K562 (cell line): Measurements from ENCODE around the gene RAB6A. TPM values are rescaled to one million over a fixed set of nuclear protein-coding genes. Genes with fewer than 3 reads are reported as not detected.

Experiments
- AFF4 ChIP-seq: sonication (generic); formaldehyde crosslinking; IDR thresholded peaks from 2 replicates; pipeline ENCODE4 v1.8.0; 2023; ENCODE audit warnings: mild to moderate bottlenecking, missing genetic modification reagents
- ATF1 ChIP-seq, 2 experiments: fragments of 450-650 bp in 1 of 2; IDR thresholded peaks; 2 replicates each; pipeline ENCODE4 v1.6.1; 2016; ENCODE audit warnings: missing compliant biosample characterization in 1 of 2, missing genetic modification characterization in 1 of 2
- CC2D1A ChIP-seq: fragments of 450-650 bp; IDR thresholded peaks from 2 replicates; pipeline ENCODE4 v1.6.1; 2017; ENCODE audit warnings: mild to moderate bottlenecking
- ETV1 ChIP-seq: fragments of 450-650 bp; conservative IDR thresholded peaks from 2 replicates; pipeline ENCODE4 v1.6.1; 2016; ENCODE audit warnings: missing genetic modification characterization, control low read depth, low read depth, missing compliant biosample characterization
- LARP7 ChIP-seq: fragments of 450-650 bp; IDR thresholded peaks from 2 replicates; pipeline ENCODE4 v1.6.1; 2016
- LCOR ChIP-seq: sonication (generic); formaldehyde crosslinking; IDR thresholded peaks from 2 replicates; pipeline ENCODE4 v1.8.0; 2022; ENCODE audit warnings: mild to moderate bottlenecking, missing genetic modification reagents
- NR4A1 ChIP-seq, 2 experiments: fragments of 250-450 bp in 1 of 2; fragments of 450-650 bp in 1 of 2; sonication (Bioruptor Pico) in 1 of 2; IDR thresholded peaks; 2 replicates each; pipeline versions ENCODE4 v1.4.0 to v1.6.1; 2016 to 2020; ENCODE audit warnings: mild to moderate bottlenecking in 2 of 2, missing compliant biosample characterization in 1 of 2, missing genetic modification characterization in 1 of 2, moderate library complexity in 1 of 2
- RBBP5 ChIP-seq: fragments of 200-600 bp; sonication (generic); IDR thresholded peaks from 2 replicates; pipeline ENCODE4 v1.6.1; 2012; ENCODE audit warnings: borderline replicate concordance, mild to moderate bottlenecking, low read length, control low read depth, inconsistent platforms; ENCODE audit not compliant: insufficient read depth, poor library complexity, severe bottlenecking
- ZBTB11 ChIP-seq, 3 experiments: fragments of 200-800 bp in 1 of 3; fragments of 250-450 bp in 1 of 3; fragments of 450-650 bp in 1 of 3; sonication (Bioruptor Pico) in 1 of 3; sonication (Bioruptor generic) in 1 of 3; formaldehyde crosslinking in 1 of 3; IDR thresholded peaks; 2 replicates each; pipeline versions ENCODE4 v1.6.1 to v1.8.0; 2016 to 2022; ENCODE audit warnings: mild to moderate bottlenecking in 2 of 3, missing genetic modification characterization in 2 of 3, missing compliant biosample characterization in 1 of 3, moderate library complexity in 1 of 3
- ZBTB7A ChIP-seq: IDR thresholded peaks from 2 replicates; pipeline ENCODE4 v1.6.1; 2011; ENCODE audit warnings: low read depth, mild to moderate bottlenecking, low read length, moderate library complexity, borderline replicate concordance; ENCODE audit not compliant: control insufficient read depth
- ZNF507 ChIP-seq: conservative IDR thresholded peaks from 2 replicates; pipeline ENCODE4 v1.6.1; 2017; ENCODE audit warnings: missing genetic modification characterization, missing compliant biosample characterization
- polyA plus RNA-seq, 8 experiments: library from polyadenylated mRNA; depleted of rRNA in 4 of 8; stranded (reverse) in 5 of 8; unstranded in 3 of 8; fragments of >200 nt; fragmentation: Nextera tagmentation in 2 of 8; fragmentation: Illumina TruSeq in 1 of 8; extraction: Ambion mirVana in 2 of 8; extraction: Trizol in 1 of 8; gene quantifications; 2 replicates each; pipeline versions ENCODE4 v1.2.1 to v1.2.3, GENCODE V29; 2011 to 2014; ENCODE audit warnings: inconsistent platforms in 1 of 8, missing spikeins in 1 of 8
- total RNA-seq, 7 experiments: library from RNA; depleted of rRNA in 6 of 7; stranded (reverse); fragments of >200 nt in 6 of 7; fragmentation: Illumina TruSeq in 2 of 7; extraction: Trizol in 2 of 7; gene quantifications; 2 replicates each; pipeline versions ENCODE4 v1.2.1 to v1.2.3, GENCODE V29; 2011 to 2021; ENCODE audit warnings: low replicate concordance in 1 of 7

The RAB6A gene
- total and polyA plus RNA-seq, 9 of the 15 experiments (the other 6 are each of a cell fraction or from before 2014, with no cell fraction given), result 14.0 to 95.3 (median 45.4) TPM

DNA sequence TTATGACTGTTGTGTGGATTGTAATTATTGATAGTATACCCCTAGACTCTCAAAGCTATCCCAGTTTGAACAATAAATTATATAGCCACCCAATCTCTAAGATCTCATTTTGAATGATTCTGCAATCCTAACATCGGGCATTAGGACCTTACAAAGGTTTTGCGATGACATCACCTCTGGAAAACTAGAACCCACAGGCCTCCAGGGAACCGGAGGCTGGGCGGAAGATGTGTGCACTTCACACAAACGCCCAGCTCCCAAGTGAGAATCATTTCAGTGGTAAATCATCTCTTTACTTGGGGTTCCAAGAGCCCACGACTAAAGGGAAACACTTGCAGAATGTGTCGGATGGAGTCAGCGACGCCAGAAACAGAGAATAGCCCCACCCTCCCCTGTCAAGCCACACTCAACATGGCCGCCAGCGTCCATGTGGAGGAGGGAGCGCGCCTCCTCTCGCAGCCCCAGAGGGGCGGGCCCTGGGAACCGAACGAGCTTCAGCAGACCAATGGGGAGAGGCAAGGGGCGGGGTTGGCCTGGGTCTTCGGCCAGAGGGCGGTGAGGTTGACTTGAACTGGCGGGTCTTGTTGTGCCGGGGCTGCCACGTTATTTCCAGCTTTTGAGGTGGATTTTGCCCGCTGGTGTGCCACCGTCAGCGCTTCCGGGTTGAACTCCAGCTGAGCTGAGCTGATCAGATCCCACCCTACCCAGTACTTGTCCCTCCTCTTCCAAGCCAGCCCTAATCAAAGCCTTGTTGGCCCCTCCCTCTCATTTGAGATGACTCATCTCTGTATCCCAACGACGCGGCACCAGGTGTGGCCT lies 18.4 kb upstream of the RAB6A start (continued):
- TF ChIP-seq ZBTB11 (CRISPR knock-in tag; IDR thresholded peaks at IDR 0.05) (peak; percentile 41 to 95 (median 66); a peak in 3 of 6 replicates), RBBP5 (peak; percentile 21), LARP7 (no peak), ZBTB7A (peak; percentile 49; the same call in 1 of the 2 replicates), ETV1 (peak; percentile 63), ZNF507 (tag) (no peak), CC2D1A (no peak), AFF4 (CRISPR knock-in tag) (peak; percentile 40; the same call in 1 of the 2 replicates), NR4A1 (CRISPR knock-in tag; IDR thresholded peaks at IDR 0.05) (no peak), NR4A1 (tag; IDR thresholded peaks at IDR 0.05) (0 out of 2 replicates have a peak, but pooled peaks have one; percentile 48), LCOR (CRISPR knock-in tag) (0 out of 2 replicates have a peak, but pooled peaks have one; percentile 25), ATF1 (CRISPR knock-in tag; IDR thresholded peaks at IDR 0.05) (no peak), ATF1 (tag; IDR thresholded peaks at IDR 0.05) (peak; percentile 91)
